GM12891 (cell line): ENCODE data around the gene KIFAP3.

Source experiments
- DNase-seq: peaks from one replicate; pipeline ENCODE4 v3.0.0; 2011; ENCODE audit warnings: low spot score; ENCODE audit not compliant: insufficient read length
- FAIRE-seq: peaks from 2 replicates; lab custom pipeline; 2011; peaks lifted over from hg19 to GRCh38; lab: Jason Lieb, UNC
- PAX5 ChIP-seq: IDR thresholded peaks from 2 replicates; pipeline ENCODE4 v1.6.1; 2011; ENCODE audit warnings: low read length, moderate library complexity, mild to moderate bottlenecking; ENCODE audit not compliant: insufficient read depth, severe bottlenecking
- POLR2A ChIP-seq: IDR thresholded peaks from 2 replicates; pipeline ENCODE4 v1.6.1; 2011; ENCODE audit warnings: low read depth, low read length, control low read depth
- POLR2AphosphoS5 ChIP-seq: IDR thresholded peaks from 2 replicates; pipeline ENCODE4 v1.6.1; 2011; ENCODE audit warnings: low read depth, low read length, control low read depth
- POU2F2 ChIP-seq: IDR thresholded peaks from 2 replicates; pipeline ENCODE4 v1.6.1; 2011; ENCODE audit warnings: low read depth, mild to moderate bottlenecking, control low read depth, low read length, moderate library complexity
- SPI1 ChIP-seq: IDR thresholded peaks from 2 replicates; pipeline ENCODE4 v1.6.1; 2011; ENCODE audit warnings: low read depth, low read length, control low read depth
- TAF1 ChIP-seq: IDR thresholded peaks from 2 replicates; pipeline ENCODE4 v1.6.1; 2011; ENCODE audit warnings: low read depth, low read length, control low read depth

Gene KIFAP3

GRCh38 chr1:169985757-169986156 lies 88.7 kb downstream of the KIFAP3 start:
- no peak for DNase-seq
- no peak for TF ChIP-seq PAX5
- TF ChIP-seq TAF1 = no peak
- TF ChIP-seq POLR2A = no peak
- TF ChIP-seq POLR2AphosphoS5 = no peak
- no peak for TF ChIP-seq POU2F2
- no peak for TF ChIP-seq SPI1
- no peak for FAIRE-seq

GRCh38 chr1:169974067-169974466 lies 100.4 kb downstream of the KIFAP3 start:
- FAIRE-seq (no peak), DNase-seq (no peak)
- no peak for TF ChIP-seq TAF1
- peak; percentile 58; the same call in 1 of the 2 replicates for TF ChIP-seq SPI1

- FAIRE-seq (no peak), DNase-seq (no peak)
- TF ChIP-seq SPI1 = no peak
- no peak for TF ChIP-seq POLR2A
- TF ChIP-seq POLR2AphosphoS5 = no peak
- no peak for TF ChIP-seq PAX5
- TF ChIP-seq POU2F2 = no peak
- no peak for TF ChIP-seq TAF1
These were observed 104.4 kb downstream of the KIFAP3 start for GRCh38 chr1:169970114-169970513.

- no peak for TF ChIP-seq POLR2AphosphoS5
- no peak for TF ChIP-seq PAX5
- TF ChIP-seq TAF1 = no peak
- no peak for TF ChIP-seq SPI1
- TF ChIP-seq POU2F2 = no peak
- DNase-seq (no peak), FAIRE-seq (no peak)
These were observed 106.3 kb downstream of the KIFAP3 start for GRCh38 chr1:169968174-169968573.

GRCh38 chr1:169964206-169964605 lies 110.3 kb downstream of the KIFAP3 start:
- TF ChIP-seq POLR2A (no peak), POLR2AphosphoS5 (no peak), SPI1 (no peak), PAX5 (no peak), POU2F2 (no peak)
- no peak for DNase-seq
- FAIRE-seq = no peak

- no peak for TF ChIP-seq PAX5
- no peak for TF ChIP-seq POLR2AphosphoS5
- no peak for TF ChIP-seq TAF1
- TF ChIP-seq SPI1 = no peak
- TF ChIP-seq POLR2A = no peak
- no peak for TF ChIP-seq POU2F2
- FAIRE-seq (no peak), DNase-seq (no peak)
These were observed 114.8 kb downstream of the KIFAP3 start for GRCh38 chr1:169959686-169960085.

GRCh38 chr1:169958987-169959386 lies 115.5 kb downstream of the KIFAP3 start:
- no peak for TF ChIP-seq TAF1
- TF ChIP-seq SPI1 = no peak
- no peak for TF ChIP-seq POLR2A
- TF ChIP-seq POU2F2 = no peak
- no peak for TF ChIP-seq POLR2AphosphoS5
- no peak for TF ChIP-seq PAX5
- DNase-seq (no peak), FAIRE-seq (no peak)

- FAIRE-seq (no peak), DNase-seq (no peak)
- no peak for TF ChIP-seq POLR2AphosphoS5
- no peak for TF ChIP-seq TAF1
- no peak for TF ChIP-seq POLR2A
- no peak for TF ChIP-seq PAX5
- TF ChIP-seq SPI1 = no peak
- no peak for TF ChIP-seq POU2F2
These were observed 116.6 kb downstream of the KIFAP3 start for GRCh38 chr1:169957884-169958283.

- TF ChIP-seq PAX5 = no peak
- TF ChIP-seq POLR2A = no peak
- TF ChIP-seq POU2F2 = no peak
- no peak for TF ChIP-seq TAF1
- TF ChIP-seq POLR2AphosphoS5 = no peak
- TF ChIP-seq SPI1 = no peak
- no peak for DNase-seq
- no peak for FAIRE-seq
These were observed 123.4 kb downstream of the KIFAP3 start for GRCh38 chr1:169951108-169951507.

- no peak for FAIRE-seq
These were observed 125.4 kb downstream of the KIFAP3 start for GRCh38 chr1:169949139-169949538.

More at GRCh38 chr1:169949139-169949538, 125.4 kb downstream of the KIFAP3 start:
- no peak for DNase-seq
- TF ChIP-seq TAF1 = no peak
- TF ChIP-seq POU2F2 = no peak
- no peak for TF ChIP-seq POLR2A
- no peak for TF ChIP-seq PAX5
- TF ChIP-seq SPI1 = no peak
- TF ChIP-seq POLR2AphosphoS5 = no peak
